WTC11 (cell line): ENCODE results near the gene WNK1. TPM values are rescaled to one million over a fixed set of nuclear protein-coding genes. Genes with fewer than 3 reads are reported as not detected.

ENCODE experiments used
- ATAC-seq: fragments of 200-7000 bp; cut with Tn5 transposase; 2 replicates; pipeline ENCODE4 v1.10.0; 2021; ENCODE audit warnings: mild to moderate bottlenecking, moderate library complexity
- CTCF ChIA-PET: fragments of 300-600 bp; sonication (Branson Sonifier 250); formaldehyde crosslinking; loops from one replicate; lab custom pipeline; 2021; ENCODE audit warnings: antibody characterized with exemption; lab: Charles Lee
- POLR2A ChIA-PET: fragments of 350-600 bp; sonication (Branson Sonifier 250); formaldehyde crosslinking; loops from one replicate; lab custom pipeline; 2021; ENCODE audit warnings: antibody characterized with exemption; lab: Charles Lee
- DNase-seq: peaks from one replicate; pipeline ENCODE4 v3.0.0; 2021; ENCODE audit warnings: low spot score
- H3K27ac Mint-ChIP-seq: 2 replicates; pipeline ENCODE4 v1.8.0; 2021; ENCODE audit warnings: mixed read lengths
- H3K27me3 Mint-ChIP-seq: 2 replicates; pipeline ENCODE4 v1.8.0; 2021; ENCODE audit warnings: low read depth, mild to moderate bottlenecking, moderate library complexity, mixed read lengths
- H3K36me3 Mint-ChIP-seq: 2 replicates; pipeline ENCODE4 v1.8.0; 2021; ENCODE audit warnings: mixed read lengths
- H3K4me1 Mint-ChIP-seq: 2 replicates; pipeline ENCODE4 v1.8.0; 2022; ENCODE audit warnings: mixed read lengths
- H3K4me3 Mint-ChIP-seq: 2 replicates; pipeline ENCODE4 v1.8.0; 2021; ENCODE audit warnings: mild to moderate bottlenecking, moderate library complexity, mixed read lengths
- H3K9me3 Mint-ChIP-seq: 2 replicates; pipeline ENCODE4 v1.8.0; 2021; ENCODE audit warnings: mixed read lengths
- ATF2 ChIP-seq: sonication (generic); formaldehyde crosslinking; IDR thresholded peaks from 2 replicates; pipeline ENCODE4 v1.8.1; 2022; ENCODE audit warnings: low read depth, missing genetic modification reagents, borderline replicate concordance
- CDX4 ChIP-seq: fragments of 250-450 bp; sonication (Bioruptor Pico); IDR thresholded peaks from 2 replicates; pipeline ENCODE4 v1.9.0; 2021; ENCODE audit warnings: moderate library complexity, mild to moderate bottlenecking, inconsistent platforms, borderline replicate concordance
- CREB1 ChIP-seq: sonication (generic); formaldehyde crosslinking; IDR thresholded peaks from 2 replicates; pipeline ENCODE4 v1.8.0; 2023; ENCODE audit warnings: mild to moderate bottlenecking, missing genetic modification reagents
- CTCF ChIP-seq: fragments of 200-600 bp; IDR thresholded peaks from 2 replicates; pipeline ENCODE4 v1.8.0; 2022; ENCODE audit warnings: antibody characterized with exemption
- ELF4 ChIP-seq: sonication (generic); formaldehyde crosslinking; IDR thresholded peaks from 2 replicates; pipeline ENCODE4 v1.8.1; 2022; ENCODE audit warnings: low read depth, mild to moderate bottlenecking, moderate library complexity, missing genetic modification reagents
- ESRRA ChIP-seq: sonication (generic); formaldehyde crosslinking; IDR thresholded peaks from 2 replicates; pipeline ENCODE4 v1.8.1; 2022; ENCODE audit warnings: mild to moderate bottlenecking, missing genetic modification reagents, borderline replicate concordance
- FOXP1 ChIP-seq: sonication (generic); formaldehyde crosslinking; IDR thresholded peaks from 2 replicates; pipeline ENCODE4 v1.8.0; 2022; ENCODE audit warnings: missing genetic modification reagents, mild to moderate bottlenecking, moderate library complexity, borderline replicate concordance
- HMGXB4 ChIP-seq: sonication (generic); formaldehyde crosslinking; IDR thresholded peaks from 2 replicates; pipeline ENCODE4 v1.8.1; 2023; ENCODE audit warnings: mild to moderate bottlenecking, moderate library complexity, missing genetic modification reagents
- IRF1 ChIP-seq: sonication (generic); formaldehyde crosslinking; IDR thresholded peaks from 2 replicates; pipeline ENCODE4 v1.8.0; 2023; ENCODE audit warnings: missing genetic modification reagents
- JAZF1 ChIP-seq: fragments of 250-450 bp; sonication (Bioruptor Pico); IDR thresholded peaks from 2 replicates; pipeline ENCODE4 v1.9.0; 2021; ENCODE audit warnings: moderate library complexity, mild to moderate bottlenecking, inconsistent platforms
- JUN ChIP-seq: sonication (generic); formaldehyde crosslinking; IDR thresholded peaks from 2 replicates; pipeline ENCODE4 v1.8.0; 2023; ENCODE audit warnings: mild to moderate bottlenecking, missing genetic modification reagents
- KAT7 ChIP-seq: sonication (generic); formaldehyde crosslinking; IDR thresholded peaks from 2 replicates; pipeline ENCODE4 v1.8.1; 2023; ENCODE audit warnings: missing genetic modification reagents, mild to moderate bottlenecking, borderline replicate concordance
- MAX ChIP-seq: sonication (generic); formaldehyde crosslinking; IDR thresholded peaks from 2 replicates; pipeline ENCODE4 v1.8.0; 2022; ENCODE audit warnings: mild to moderate bottlenecking, missing genetic modification reagents
- NFATC4 ChIP-seq: fragments of 250-450 bp; sonication (Bioruptor Pico); IDR thresholded peaks from 2 replicates; pipeline ENCODE4 v1.9.0; 2021; ENCODE audit warnings: mild to moderate bottlenecking
- NFE2L1 ChIP-seq: sonication (generic); formaldehyde crosslinking; IDR thresholded peaks from 2 replicates; pipeline ENCODE4 v1.8.1; 2023; ENCODE audit warnings: missing genetic modification reagents
- OVOL2 ChIP-seq: fragments of 250-450 bp; sonication (Bioruptor Pico); IDR thresholded peaks from 2 replicates; pipeline ENCODE4 v1.9.0; 2021; ENCODE audit warnings: mild to moderate bottlenecking, borderline replicate concordance
- SMAD4 ChIP-seq: sonication (generic); formaldehyde crosslinking; IDR thresholded peaks from 2 replicates; pipeline ENCODE4 v1.8.0; 2022; ENCODE audit warnings: mild to moderate bottlenecking, missing genetic modification reagents
- TP53 ChIP-seq: sonication (generic); formaldehyde crosslinking; IDR thresholded peaks from 2 replicates; pipeline ENCODE4 v1.8.1; 2023; ENCODE audit warnings: mild to moderate bottlenecking, missing genetic modification reagents
- ZNF317 ChIP-seq: sonication (generic); formaldehyde crosslinking; IDR thresholded peaks from 2 replicates; pipeline ENCODE4 v1.8.1; 2023; ENCODE audit warnings: low read depth, mild to moderate bottlenecking, moderate library complexity, missing genetic modification reagents, borderline replicate concordance
- total RNA-seq: library from RNA; stranded (reverse); gene quantifications from 3 replicates; pipeline ENCODE4 v1.2.3, GENCODE V29; 2021

The WNK1 gene
- total RNA-seq, 1 experiment from 2014 or later = 118 TPM

GRCh38 chr12:730550-730949 lies 21.8 kb upstream of the WNK1 start:
- H3K4me1 Mint-ChIP-seq = no peaks in the 10 kb centered on the region
- CTCF ChIA-PET = no interaction called here
- peaks cover 9% of the 10 kb centered on the region for H3K9me3 Mint-ChIP-seq
- no peak for TF ChIP-seq CREB1 (CRISPR knock-in tag)
- TF ChIP-seq JUN (CRISPR knock-in tag) = no peak
- no peak for TF ChIP-seq IRF1 (CRISPR knock-in tag)
- TF ChIP-seq, all 79 proteins: peak for 0
- Mint-ChIP-seq H3K27ac (no peak overlapping the region; the same call in 1 of the 2 replicates), H3K36me3 (no peaks in the 10 kb centered on the region), H3K4me3 (no peak overlapping the region), H3K27me3 (no peaks in the 10 kb centered on the region)
- POLR2A ChIA-PET = no interaction called here
- DNase-seq (no peak), ATAC-seq (no peak)

GRCh38 chr12:737122-737739 lies 15.1 kb upstream of the WNK1 start:
- DNase-seq (no peak), ATAC-seq (no peak)
- ChIA-PET CTCF (no interaction called here), POLR2A (no interaction called here)
- no peaks in the 10 kb centered on the region for H3K36me3 Mint-ChIP-seq
- H3K4me1 Mint-ChIP-seq = peaks cover 8% of the 10 kb centered on the region; the same call in 1 of the 2 replicates
- H3K9me3 Mint-ChIP-seq = no peaks in the 10 kb centered on the region
- no peaks in the 10 kb centered on the region for H3K27me3 Mint-ChIP-seq
- no peak overlapping the region for H3K27ac Mint-ChIP-seq
- no peak overlapping the region for H3K4me3 Mint-ChIP-seq
- no peak for TF ChIP-seq ATF2 (CRISPR knock-in tag)
- TF ChIP-seq OVOL2 (CRISPR knock-in tag) = no peak

GRCh38 chr12:738712-739111 lies 13.7 kb upstream of the WNK1 start:
- ATAC-seq (no peak), DNase-seq (no peak)
- ChIA-PET CTCF (interaction anchor here (1.2 to 1.7 kb wide), 2 partner anchors 12 to 124 kb away, joined by 3 to 9 read pairs; no protein-coding TSS in a partner anchor), POLR2A (interaction anchor here (0.6 kb wide), 1 partner anchor 211 kb away, joined by 3 read pairs; the partner anchor contains the start of gene RAD52)
- Mint-ChIP-seq H3K9me3 (no peaks in the 10 kb centered on the region), H3K36me3 (no peaks in the 10 kb centered on the region), H3K4me1 (peaks cover 8% of the 10 kb centered on the region; the same call in 1 of the 2 replicates), H3K4me3 (no peak overlapping the region), H3K27ac (no peak overlapping the region), H3K27me3 (no peaks in the 10 kb centered on the region)
- TF ChIP-seq SMAD4 (CRISPR knock-in tag) (no peak), NFATC4 (CRISPR knock-in tag) (no peak), KAT7 (CRISPR knock-in tag) (no peak), JAZF1 (no peak)

- H3K4me1 Mint-ChIP-seq = peaks cover 8% of the 10 kb centered on the region; the same call in 1 of the 2 replicates
- POLR2A ChIA-PET = interaction anchor here (0.6 kb wide), 1 partner anchor 210 kb away, joined by 3 read pairs; the partner anchor contains the start of gene RAD52
- no peak for ATAC-seq
- no peak for DNase-seq
- no peak overlapping the region for H3K4me3 Mint-ChIP-seq
- H3K27me3 Mint-ChIP-seq = no peaks in the 10 kb centered on the region
- no peaks in the 10 kb centered on the region for H3K36me3 Mint-ChIP-seq
- H3K9me3 Mint-ChIP-seq = no peaks in the 10 kb centered on the region
- H3K27ac Mint-ChIP-seq = no peak overlapping the region
- CTCF ChIA-PET = interaction anchor here (1.2 to 1.7 kb wide), 2 partner anchors 11 to 125 kb away, joined by 3 to 9 read pairs; no protein-coding TSS in a partner anchor
- TF ChIP-seq CDX4 (CRISPR knock-in tag) (no peak), ESRRA (CRISPR knock-in tag) (no peak), NFE2L1 (no peak), HMGXB4 (no peak), TP53 (CRISPR knock-in tag) (no peak), MAX (CRISPR knock-in tag) (no peak), FOXP1 (no peak), ELF4 (CRISPR knock-in tag) (no peak), ZNF317 (CRISPR knock-in tag) (no peak), CTCF (no peak)
Observed at GRCh38 chr12:739349-739748, 13.0 kb upstream of the WNK1 start.
